Measurements from ENCODE around the gene CMSS1.

The CMSS1 gene

GRCh38 chr3:99981138-99981537 is 163.5 kb downstream of the CMSS1 start:
- ChIA-PET POLR2A (no interaction called here), CTCF (no interaction called here)
- peaks cover 0 to 3% (median 0%) of the 10 kb centered on the region in 5 experiments for H3K9me3 ChIP-seq (ENCODE audit: control extremely low read depth in 1 of 5, control insufficient read depth in 4 of 5, insufficient read depth in 2 of 5, low read depth in 1 of 5, low read length in 4 of 5)
- DNase-seq = no peak
- no peak overlapping the region for H3K27ac ChIP-seq (ENCODE audit: insufficient read depth in 1 of 2, low read depth in 1 of 2, low read length in 2 of 2, poor library complexity in 1 of 2, severe bottlenecking in 2 of 2)
- H3K36me3 ChIP-seq (ENCODE audit: control insufficient read depth in 4 of 4, insufficient read depth in 4 of 4, low read length in 3 of 4) = peaks cover 0 to 3% (median 0%) of the 10 kb centered on the region in 4 experiments
- peaks cover 0 to 5% (median 0%) of the 10 kb centered on the region in 4 experiments for H3K4me1 ChIP-seq (ENCODE audit: control extremely low read depth in 1 of 4, control insufficient read depth in 4 of 4, insufficient read depth in 4 of 4, low read length in 3 of 4)
- WGBS (ENCODE audit: insufficient coverage) = 100% methylated on average over 1 of the region's 1 CpG
- H3K27me3 ChIP-seq (replicated peaks in 2 of 5; ENCODE audit: control insufficient read depth in 4 of 5, insufficient read depth in 5 of 5, low read length in 4 of 5) = no peaks in the 10 kb centered on the region
- H3K4me3 ChIP-seq (ENCODE audit: control insufficient read depth in 1 of 7, extremely low read depth in 1 of 7, insufficient read depth in 4 of 7, low read depth in 2 of 7, low read length in 6 of 7) = no peak overlapping the region

GRCh38 chr3:99982650-99983049 is 165.0 kb downstream of the CMSS1 start:
- H3K9me3 ChIP-seq (ENCODE audit: control extremely low read depth in 1 of 5, control insufficient read depth in 4 of 5, insufficient read depth in 2 of 5, low read depth in 1 of 5, low read length in 4 of 5) = peaks cover 0 to 3% (median 0%) of the 10 kb centered on the region in 5 experiments
- H3K4me1 ChIP-seq (ENCODE audit: control extremely low read depth in 1 of 4, control insufficient read depth in 4 of 4, insufficient read depth in 4 of 4, low read length in 3 of 4) = peaks cover 0 to 5% (median 0%) of the 10 kb centered on the region in 4 experiments
- no peaks in the 10 kb centered on the region for H3K27me3 ChIP-seq (replicated peaks in 2 of 5; ENCODE audit: control insufficient read depth in 4 of 5, insufficient read depth in 5 of 5, low read length in 4 of 5)
- peak in 1 of 3 donors; percentile 6 for DNase-seq
- no peaks in the 10 kb centered on the region for H3K36me3 ChIP-seq (ENCODE audit: control insufficient read depth in 4 of 4, insufficient read depth in 4 of 4, low read length in 3 of 4)
- H3K27ac ChIP-seq (ENCODE audit: insufficient read depth in 1 of 2, low read depth in 1 of 2, low read length in 2 of 2, poor library complexity in 1 of 2, severe bottlenecking in 2 of 2) = no peak overlapping the region
- ChIA-PET POLR2A (no interaction called here), CTCF (interaction anchor here (1.5 kb wide), 1 partner anchor 16 kb away, joined by 3 read pairs; no protein-coding TSS in a partner anchor)
- no peak overlapping the region for H3K4me3 ChIP-seq (ENCODE audit: control insufficient read depth in 1 of 7, extremely low read depth in 1 of 7, insufficient read depth in 4 of 7, low read depth in 2 of 7, low read length in 6 of 7)
- no CpG with 5 or more reads among the region's 2 CpGs for WGBS (ENCODE audit: insufficient coverage)

GRCh38 chr3:99984139-99984538 is 166.5 kb downstream of the CMSS1 start:
- Histone ChIP-seq H3K27me3 (replicated peaks in 2 of 5; ENCODE audit: control insufficient read depth in 4 of 5, insufficient read depth in 5 of 5, low read length in 4 of 5) (no peaks in the 10 kb centered on the region), H3K36me3 (ENCODE audit: control insufficient read depth in 4 of 4, insufficient read depth in 4 of 4, low read length in 3 of 4) (no peaks in the 10 kb centered on the region), H3K4me3 (ENCODE audit: control insufficient read depth in 1 of 7, extremely low read depth in 1 of 7, insufficient read depth in 4 of 7, low read depth in 2 of 7, low read length in 6 of 7) (no peak overlapping the region), H3K4me1 (ENCODE audit: control extremely low read depth in 1 of 4, control insufficient read depth in 4 of 4, insufficient read depth in 4 of 4, low read length in 3 of 4) (peaks cover 0 to 5% (median 0%) of the 10 kb centered on the region in 4 experiments), H3K9me3 (ENCODE audit: control extremely low read depth in 1 of 5, control insufficient read depth in 4 of 5, insufficient read depth in 2 of 5, low read depth in 1 of 5, low read length in 4 of 5) (no peaks in the 10 kb centered on the region), H3K27ac (ENCODE audit: insufficient read depth in 1 of 2, low read depth in 1 of 2, low read length in 2 of 2, poor library complexity in 1 of 2, severe bottlenecking in 2 of 2) (no peak overlapping the region)
- POLR2A ChIA-PET = no interaction called here
- CTCF ChIA-PET = interaction anchor here (1.5 kb wide), 2 partner anchors 14 to 39 kb away, joined by 3 read pairs; no protein-coding TSS in a partner anchor
- DNase-seq = no peak

GRCh38 chr3:99984668-99985067 is 167.0 kb downstream of the CMSS1 start:
- no peak for DNase-seq
- Histone ChIP-seq H3K36me3 (ENCODE audit: control insufficient read depth in 4 of 4, insufficient read depth in 4 of 4, low read length in 3 of 4) (no peaks in the 10 kb centered on the region), H3K27ac (ENCODE audit: insufficient read depth in 1 of 2, low read depth in 1 of 2, low read length in 2 of 2, poor library complexity in 1 of 2, severe bottlenecking in 2 of 2) (no peak overlapping the region), H3K27me3 (replicated peaks in 2 of 5; ENCODE audit: control insufficient read depth in 4 of 5, insufficient read depth in 5 of 5, low read length in 4 of 5) (no peaks in the 10 kb centered on the region), H3K4me1 (ENCODE audit: control extremely low read depth in 1 of 4, control insufficient read depth in 4 of 4, insufficient read depth in 4 of 4, low read length in 3 of 4) (peaks cover 0 to 5% (median 0%) of the 10 kb centered on the region in 4 experiments), H3K9me3 (ENCODE audit: control extremely low read depth in 1 of 5, control insufficient read depth in 4 of 5, insufficient read depth in 2 of 5, low read depth in 1 of 5, low read length in 4 of 5) (no peaks in the 10 kb centered on the region), H3K4me3 (ENCODE audit: control insufficient read depth in 1 of 7, extremely low read depth in 1 of 7, insufficient read depth in 4 of 7, low read depth in 2 of 7, low read length in 6 of 7) (no peak overlapping the region)
- ChIA-PET POLR2A (no interaction called here), CTCF (interaction anchor here (1.5 kb wide), 1 partner anchor 39 kb away, joined by 3 read pairs; no protein-coding TSS in a partner anchor)
- whole genome bisulfite sequencing (ENCODE audit: insufficient coverage) = no CpG with 5 or more reads among the region's 2 CpGs

GRCh38 chr3:99990179-99990578 is 172.5 kb downstream of the CMSS1 start:
- CTCF ChIA-PET = no interaction called here
- Histone ChIP-seq H3K4me1 (ENCODE audit: control extremely low read depth in 1 of 4, control insufficient read depth in 4 of 4, insufficient read depth in 4 of 4, low read length in 3 of 4) (no peaks in the 10 kb centered on the region), H3K4me3 (ENCODE audit: control insufficient read depth in 1 of 7, extremely low read depth in 1 of 7, insufficient read depth in 4 of 7, low read depth in 2 of 7, low read length in 6 of 7) (no peak overlapping the region), H3K36me3 (ENCODE audit: control insufficient read depth in 4 of 4, insufficient read depth in 4 of 4, low read length in 3 of 4) (no peaks in the 10 kb centered on the region), H3K27ac (ENCODE audit: insufficient read depth in 1 of 2, low read depth in 1 of 2, low read length in 2 of 2, poor library complexity in 1 of 2, severe bottlenecking in 2 of 2) (no peak overlapping the region), H3K9me3 (ENCODE audit: control extremely low read depth in 1 of 5, control insufficient read depth in 4 of 5, insufficient read depth in 2 of 5, low read depth in 1 of 5, low read length in 4 of 5) (peaks cover 0 to 7% (median under 1%) of the 10 kb centered on the region in 5 experiments), H3K27me3 (replicated peaks in 2 of 5; ENCODE audit: control insufficient read depth in 4 of 5, insufficient read depth in 5 of 5, low read length in 4 of 5) (no peaks in the 10 kb centered on the region)
- DNase-seq = no peak
- 88% methylated on average over 1 of the region's 1 CpG for WGBS (ENCODE audit: insufficient coverage)
- POLR2A ChIA-PET = no interaction called here

GRCh38 chr3:99997293-99997692 is 179.6 kb downstream of the CMSS1 start:
- ChIA-PET POLR2A (no interaction called here), CTCF (interaction anchor here (0.7 kb wide), 1 partner anchor 40 kb away, joined by 3 read pairs; no protein-coding TSS in a partner anchor)
- Histone ChIP-seq H3K27me3 (replicated peaks in 2 of 5; ENCODE audit: control insufficient read depth in 4 of 5, insufficient read depth in 5 of 5, low read length in 4 of 5) (no peaks in the 10 kb centered on the region), H3K4me1 (ENCODE audit: control extremely low read depth in 1 of 4, control insufficient read depth in 4 of 4, insufficient read depth in 4 of 4, low read length in 3 of 4) (no peaks in the 10 kb centered on the region), H3K27ac (ENCODE audit: insufficient read depth in 1 of 2, low read depth in 1 of 2, low read length in 2 of 2, poor library complexity in 1 of 2, severe bottlenecking in 2 of 2) (no peak overlapping the region), H3K4me3 (ENCODE audit: control insufficient read depth in 1 of 7, extremely low read depth in 1 of 7, insufficient read depth in 4 of 7, low read depth in 2 of 7, low read length in 6 of 7) (no peak overlapping the region), H3K36me3 (ENCODE audit: control insufficient read depth in 4 of 4, insufficient read depth in 4 of 4, low read length in 3 of 4) (peaks cover 0 to 2% (median 0%) of the 10 kb centered on the region in 4 experiments), H3K9me3 (ENCODE audit: control extremely low read depth in 1 of 5, control insufficient read depth in 4 of 5, insufficient read depth in 2 of 5, low read depth in 1 of 5, low read length in 4 of 5) (peaks cover 0 to 14% (median 7%) of the 10 kb centered on the region in 5 experiments)
- no CpG with 5 or more reads among the region's 2 CpGs for WGBS (ENCODE audit: insufficient coverage)
- DNase-seq = no peak

GRCh38 chr3:99999536-99999935 is 181.9 kb downstream of the CMSS1 start:
- no peak overlapping the region for H3K4me3 ChIP-seq (ENCODE audit: control insufficient read depth in 1 of 7, extremely low read depth in 1 of 7, insufficient read depth in 4 of 7, low read depth in 2 of 7, low read length in 6 of 7)
- no peaks in the 10 kb centered on the region for H3K27me3 ChIP-seq (replicated peaks in 2 of 5; ENCODE audit: control insufficient read depth in 4 of 5, insufficient read depth in 5 of 5, low read length in 4 of 5)
- H3K36me3 ChIP-seq (ENCODE audit: control insufficient read depth in 4 of 4, insufficient read depth in 4 of 4, low read length in 3 of 4) = peaks cover 0 to 2% (median 0%) of the 10 kb centered on the region in 4 experiments
- DNase-seq = no peak
- WGBS (ENCODE audit: insufficient coverage) = 100% methylated on average over 2 of the region's 2 CpGs
- H3K4me1 ChIP-seq (ENCODE audit: control extremely low read depth in 1 of 4, control insufficient read depth in 4 of 4, insufficient read depth in 4 of 4, low read length in 3 of 4) = no peaks in the 10 kb centered on the region
- ChIA-PET CTCF (interaction anchor here (1.3 kb wide), 1 partner anchor 22 kb away, joined by 4 read pairs; no protein-coding TSS in a partner anchor), POLR2A (no interaction called here)
- peaks cover 0 to 7% (median 6%) of the 10 kb centered on the region in 5 experiments for H3K9me3 ChIP-seq (ENCODE audit: control extremely low read depth in 1 of 5, control insufficient read depth in 4 of 5, insufficient read depth in 2 of 5, low read depth in 1 of 5, low read length in 4 of 5)
- no peak overlapping the region for H3K27ac ChIP-seq (ENCODE audit: insufficient read depth in 1 of 2, low read depth in 1 of 2, low read length in 2 of 2, poor library complexity in 1 of 2, severe bottlenecking in 2 of 2)
